Neural progenitor cell (in vitro differentiated cells): Measurements from ENCODE around the gene KIRREL3.

Experiments used
- EZH2 ChIP-seq: fragments of 200-600 bp; sonication (generic); IDR thresholded peaks from 2 replicates; pipeline ENCODE4 v1.6.1; 2017; ENCODE audit warnings: antibody characterized with exemption, mild to moderate bottlenecking, moderate library complexity
- EZH2phosphoT487 ChIP-seq: fragments of 200-600 bp; sonication (generic); IDR thresholded peaks from 2 replicates; pipeline ENCODE4 v1.6.1; 2017; ENCODE audit warnings: antibody characterized with exemption
- TF ChIP-seq, protein P1 (sequence below): fragments of 200-600 bp; sonication (generic); IDR thresholded peaks from 2 replicates; pipeline ENCODE4 v1.5.1; 2017; ENCODE audit warnings: antibody characterized with exemption, mild to moderate bottlenecking

DNA sequence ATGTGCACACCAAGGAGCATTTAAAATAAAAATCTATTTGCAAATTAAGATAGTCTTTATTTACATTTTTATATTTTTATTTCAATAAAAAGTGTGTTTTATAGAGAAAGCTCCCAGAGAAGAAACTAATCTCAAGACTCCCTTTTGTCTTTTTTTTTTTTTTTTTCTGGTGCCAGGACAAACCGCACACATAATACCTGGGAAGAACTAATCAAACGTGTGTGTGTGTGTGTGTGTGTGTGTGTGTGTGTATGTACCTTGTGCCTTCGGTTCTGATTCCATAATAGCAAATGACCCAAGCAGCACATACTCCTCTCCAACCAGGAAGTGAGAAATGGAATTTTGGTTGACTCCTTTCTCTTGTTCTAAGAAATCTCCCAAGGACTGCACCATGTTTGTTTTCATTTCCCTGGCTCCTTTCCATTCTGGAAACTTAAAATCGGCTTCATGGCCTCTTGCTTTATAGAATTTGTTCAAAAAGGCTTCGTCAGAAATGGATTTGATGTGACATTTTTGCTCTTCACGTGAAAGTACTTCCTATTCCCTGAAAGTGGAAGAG, 579.8 kb downstream of the KIRREL3 start:
- no peak for TF ChIP-seq EZH2phosphoT487
- TF ChIP-seq, protein P1, sequence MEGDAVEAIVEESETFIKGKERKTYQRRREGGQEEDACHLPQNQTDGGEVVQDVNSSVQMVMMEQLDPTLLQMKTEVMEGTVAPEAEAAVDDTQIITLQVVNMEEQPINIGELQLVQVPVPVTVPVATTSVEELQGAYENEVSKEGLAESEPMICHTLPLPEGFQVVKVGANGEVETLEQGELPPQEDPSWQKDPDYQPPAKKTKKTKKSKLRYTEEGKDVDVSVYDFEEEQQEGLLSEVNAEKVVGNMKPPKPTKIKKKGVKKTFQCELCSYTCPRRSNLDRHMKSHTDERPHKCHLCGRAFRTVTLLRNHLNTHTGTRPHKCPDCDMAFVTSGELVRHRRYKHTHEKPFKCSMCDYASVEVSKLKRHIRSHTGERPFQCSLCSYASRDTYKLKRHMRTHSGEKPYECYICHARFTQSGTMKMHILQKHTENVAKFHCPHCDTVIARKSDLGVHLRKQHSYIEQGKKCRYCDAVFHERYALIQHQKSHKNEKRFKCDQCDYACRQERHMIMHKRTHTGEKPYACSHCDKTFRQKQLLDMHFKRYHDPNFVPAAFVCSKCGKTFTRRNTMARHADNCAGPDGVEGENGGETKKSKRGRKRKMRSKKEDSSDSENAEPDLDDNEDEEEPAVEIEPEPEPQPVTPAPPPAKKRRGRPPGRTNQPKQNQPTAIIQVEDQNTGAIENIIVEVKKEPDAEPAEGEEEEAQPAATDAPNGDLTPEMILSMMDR = no peak
- no peak for TF ChIP-seq EZH2
